ENCODE data around the gene EFTUD2. TPM values are rescaled to one million over a fixed set of nuclear protein-coding genes. Genes with fewer than 3 reads are reported as not detected.

The EFTUD2 gene
- total RNA-seq, 4 donors from 2014 or later = 37.4 to 136 (median 65.4) TPM

GRCh38 chr17:44932096-44932786 lies 33.0 kb upstream of the EFTUD2 start:
- in situ Hi-C loops (cut with MboI; ENCODE audit: low pct_ligation_motif_present in 1 of 4, low pct_unique_long_range_greater_than_20kb in 1 of 4, low sequenced_read_pairs in 3 of 4) = no loop called here
- Histone ChIP-seq H3K27me3 (no peaks in the 10 kb centered on the region), H3K27ac (no peak overlapping the region), H3K4me3 (no peak overlapping the region), H3K36me3 (no peaks in the 10 kb centered on the region), H3K9me3 (no peaks in the 10 kb centered on the region), H3K4me1 (no peaks in the 10 kb centered on the region)
- TF ChIP-seq POLR2A (IDR thresholded peaks at IDR 0.05) (no peak), POLR2AphosphoS5 (IDR thresholded peaks at IDR 0.05) (no peak), EP300 (IDR thresholded peaks at IDR 0.05; ENCODE audit: low read depth) (no peak)
- 90 to 100% methylated on average over 2 to 5 of the region's 8 CpGs for WGBS, 2 donors (ENCODE audit: low coverage in 1 of 2)
- intact Hi-C loops (cut with DNase I; ENCODE audit: low total_unique reads) = no loop called here
- DNase-seq = no peak

GRCh38 chr17:44931376-44931775 lies 32.1 kb upstream of the EFTUD2 start:
- intact Hi-C loops (cut with DNase I; ENCODE audit: low total_unique reads) = no loop called here
- DNase-seq = no peak
- in situ Hi-C loops (cut with MboI; ENCODE audit: low pct_ligation_motif_present in 1 of 4, low pct_unique_long_range_greater_than_20kb in 1 of 4, low sequenced_read_pairs in 3 of 4) = no loop called here
- H3K27ac ChIP-seq = no peak overlapping the region
- H3K9me3 ChIP-seq = no peaks in the 10 kb centered on the region
- WGBS, 2 donors (ENCODE audit: low coverage in 1 of 2) = 95 to 98% methylated on average over 5 of the region's 5 CpGs
- H3K4me3 ChIP-seq = no peak overlapping the region
- no peaks in the 10 kb centered on the region for H3K36me3 ChIP-seq
- H3K27me3 ChIP-seq = no peaks in the 10 kb centered on the region
- no peak for TF ChIP-seq POLR2AphosphoS5 (IDR thresholded peaks at IDR 0.05)
- TF ChIP-seq, protein P1, sequence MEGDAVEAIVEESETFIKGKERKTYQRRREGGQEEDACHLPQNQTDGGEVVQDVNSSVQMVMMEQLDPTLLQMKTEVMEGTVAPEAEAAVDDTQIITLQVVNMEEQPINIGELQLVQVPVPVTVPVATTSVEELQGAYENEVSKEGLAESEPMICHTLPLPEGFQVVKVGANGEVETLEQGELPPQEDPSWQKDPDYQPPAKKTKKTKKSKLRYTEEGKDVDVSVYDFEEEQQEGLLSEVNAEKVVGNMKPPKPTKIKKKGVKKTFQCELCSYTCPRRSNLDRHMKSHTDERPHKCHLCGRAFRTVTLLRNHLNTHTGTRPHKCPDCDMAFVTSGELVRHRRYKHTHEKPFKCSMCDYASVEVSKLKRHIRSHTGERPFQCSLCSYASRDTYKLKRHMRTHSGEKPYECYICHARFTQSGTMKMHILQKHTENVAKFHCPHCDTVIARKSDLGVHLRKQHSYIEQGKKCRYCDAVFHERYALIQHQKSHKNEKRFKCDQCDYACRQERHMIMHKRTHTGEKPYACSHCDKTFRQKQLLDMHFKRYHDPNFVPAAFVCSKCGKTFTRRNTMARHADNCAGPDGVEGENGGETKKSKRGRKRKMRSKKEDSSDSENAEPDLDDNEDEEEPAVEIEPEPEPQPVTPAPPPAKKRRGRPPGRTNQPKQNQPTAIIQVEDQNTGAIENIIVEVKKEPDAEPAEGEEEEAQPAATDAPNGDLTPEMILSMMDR (IDR thresholded peaks at IDR 0.05) = no peak
- TF ChIP-seq POLR2A (IDR thresholded peaks at IDR 0.05) = no peak
- TF ChIP-seq EP300 (IDR thresholded peaks at IDR 0.05; ENCODE audit: low read depth) = no peak
- no peaks in the 10 kb centered on the region for H3K4me1 ChIP-seq

DNA sequence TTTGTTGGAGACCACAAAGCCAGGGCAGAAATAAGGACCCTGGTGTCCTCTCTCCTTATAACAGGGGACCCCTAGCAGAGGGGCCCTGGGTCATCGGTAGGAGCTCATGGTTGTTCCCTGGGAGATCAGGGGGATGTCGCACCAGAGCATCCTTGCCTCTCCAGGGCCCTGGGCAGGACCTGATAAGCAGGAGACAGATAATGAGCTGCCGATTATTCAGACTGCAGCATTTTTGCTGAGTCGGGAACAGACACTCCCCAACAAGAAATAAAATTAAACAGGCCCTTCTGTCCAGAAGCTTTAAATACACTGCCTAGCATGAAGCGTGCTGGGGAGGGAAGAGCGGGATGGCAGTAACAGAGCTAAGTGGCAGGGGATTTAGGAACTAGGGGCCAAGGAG lies 31.4 kb upstream of the EFTUD2 start:
- TF ChIP-seq POLR2AphosphoS5 (IDR thresholded peaks at IDR 0.05) (no peak), EP300 (IDR thresholded peaks at IDR 0.05; ENCODE audit: low read depth) (no peak), POLR2A (IDR thresholded peaks at IDR 0.05) (no peak)
- TF ChIP-seq, protein P1 (IDR thresholded peaks at IDR 0.05) = no peak
- intact Hi-C loops (cut with DNase I; ENCODE audit: low total_unique reads) (no loop called here), in situ Hi-C loops (cut with MboI; ENCODE audit: low pct_ligation_motif_present in 1 of 4, low pct_unique_long_range_greater_than_20kb in 1 of 4, low sequenced_read_pairs in 3 of 4) (no loop called here)
- Histone ChIP-seq H3K4me3 (no peak overlapping the region), H3K4me1 (no peaks in the 10 kb centered on the region), H3K9me3 (no peaks in the 10 kb centered on the region), H3K36me3 (no peaks in the 10 kb centered on the region), H3K27me3 (no peaks in the 10 kb centered on the region), H3K27ac (no peak overlapping the region)
- peak; percentile 3 for DNase-seq
- 90 to 100% methylated on average over 2 to 6 of the region's 6 CpGs for WGBS, 2 donors (ENCODE audit: low coverage in 1 of 2)

GRCh38 chr17:44928950-44929720 lies 29.9 kb upstream of the EFTUD2 start:
- Histone ChIP-seq H3K4me1 (no peaks in the 10 kb centered on the region), H3K4me3 (no peak overlapping the region), H3K36me3 (no peaks in the 10 kb centered on the region), H3K27ac (no peak overlapping the region), H3K27me3 (no peaks in the 10 kb centered on the region), H3K9me3 (no peaks in the 10 kb centered on the region)
- 93% methylated on average over 7 of the region's 7 CpGs; no CpG with 5 or more reads in 1 of the 2 donors for WGBS, 2 donors (ENCODE audit: low coverage in 1 of 2)
- in situ Hi-C loops (cut with MboI; ENCODE audit: low pct_ligation_motif_present in 1 of 4, low pct_unique_long_range_greater_than_20kb in 1 of 4, low sequenced_read_pairs in 3 of 4) (loop anchor here (5.0 to 10.0 kb wide), 4 partner anchors 76 to 176 kb away; no protein-coding TSS in a partner anchor), intact Hi-C loops (cut with DNase I; ENCODE audit: low total_unique reads) (loop anchor here (10.0 kb wide), 1 partner anchor 176 kb away; no protein-coding TSS in a partner anchor)
- TF ChIP-seq, protein P1 (IDR thresholded peaks at IDR 0.05) = no peak
- no peak for TF ChIP-seq EP300 (IDR thresholded peaks at IDR 0.05; ENCODE audit: low read depth)
- TF ChIP-seq POLR2AphosphoS5 (IDR thresholded peaks at IDR 0.05) = no peak
- no peak for TF ChIP-seq POLR2A (IDR thresholded peaks at IDR 0.05)
- DNase-seq = no peak
